Panc1 (cell line): ENCODE measurements around the gene PDE3B. TPM values are rescaled to one million over a fixed set of nuclear protein-coding genes. Genes with fewer than 3 reads are reported as not detected.
"Not testable (repeated sequence)": the region's sequence is repeated elsewhere in the genome, so short reads cannot be mapped to it uniquely, and the experiment has no call there.

Source experiments
- ATAC-seq: fragments of 200-7000 bp; cut with Tn5 transposase; 2 replicates; pipeline ENCODE4 v1.9.1; 2020; ENCODE audit warnings: mild to moderate bottlenecking, moderate library complexity
- BruUV-seq: library from RNA; stranded (reverse); fragments of 400-500 nt; replicated peaks from 2 replicates; lab custom pipeline; 2021; lab: Mats Ljungman, UMichigan
- CTCF ChIA-PET: fragments of 300-600 bp; sonication (Branson Sonifier 250); formaldehyde crosslinking; loops from one replicate; lab custom pipeline; 2022; ENCODE audit warnings: antibody characterized with exemption; lab: Charles Lee
- POLR2A ChIA-PET: fragments of 300-600 bp; sonication (Branson Sonifier 250); formaldehyde crosslinking; loops from one replicate; lab custom pipeline; 2022; ENCODE audit warnings: antibody characterized with exemption; lab: Charles Lee
- DNase-seq: peaks from one replicate; pipeline ENCODE4 v3.0.0-alpha.2; 2010; ENCODE audit warnings: low read depth, low spot score
- H3K27ac ChIP-seq: 2 replicates; pipeline ENCODE4 v1.5.1; 2011; ENCODE audit warnings: mild to moderate bottlenecking, low read length, inconsistent platforms
- H3K27me3 ChIP-seq: fragments of 200-500 bp; sonication (Bioruptor generic); 2 replicates; pipeline ENCODE4 v1.6.0; 2014; ENCODE audit warnings: low read length, inconsistent platforms; ENCODE audit not compliant: control insufficient read depth, insufficient read depth
- H3K36me3 ChIP-seq: fragments of 200-500 bp; sonication (Bioruptor generic); 2 replicates; pipeline ENCODE4 v1.5.1; 2014; ENCODE audit warnings: inconsistent platforms, mild to moderate bottlenecking, low read length, moderate library complexity; ENCODE audit not compliant: control insufficient read depth, insufficient read depth
- H3K4me1 ChIP-seq: 2 replicates; pipeline ENCODE4 v1.5.1; 2011; ENCODE audit warnings: inconsistent platforms, mild to moderate bottlenecking, low read length, moderate library complexity; ENCODE audit not compliant: control insufficient read depth, insufficient read depth
- H3K4me3 ChIP-seq, 2 experiments: 2 replicates each; pipeline ENCODE4 v1.5.1; 2011 to 2012; ENCODE audit warnings: low read depth in 2 of 2, low read length in 2 of 2, mild to moderate bottlenecking in 2 of 2, inconsistent platforms in 1 of 2, moderate library complexity in 1 of 2
- H3K9me3 ChIP-seq: fragments of 200-500 bp; sonication (Bioruptor generic); 2 replicates; pipeline ENCODE4 v1.5.1; 2014; ENCODE audit warnings: low read depth, mild to moderate bottlenecking, inconsistent platforms, low read length, moderate library complexity; ENCODE audit not compliant: control insufficient read depth, insufficient read depth
- POLR2AphosphoS5 ChIP-seq: IDR thresholded peaks from 2 replicates; pipeline ENCODE4 v1.6.1; 2012; ENCODE audit warnings: mild to moderate bottlenecking, low read depth, low read length, moderate library complexity
- SIN3A ChIP-seq: IDR thresholded peaks from 2 replicates; pipeline ENCODE4 v1.6.1; 2012; ENCODE audit warnings: low read depth, mild to moderate bottlenecking, low read length, moderate library complexity, borderline replicate concordance; ENCODE audit not compliant: insufficient read depth
- TCF7L2 ChIP-seq: IDR thresholded peaks from 2 replicates; pipeline ENCODE4 v1.6.1; 2011; ENCODE audit warnings: mild to moderate bottlenecking, low read depth, low read length, inconsistent platforms
- in situ Hi-C: cut with HindIII; loops from 2 replicates; pipeline ENCODE4 v1.10.0; 2016; ENCODE audit warnings: low sequenced_read_pairs, low pct_unique_long_range_greater_than_20kb
- intact Hi-C: fragments of 100-400 bp; cut with micrococcal nuclease; formaldehyde crosslinking; loops from one replicate; pipeline ENCODE4 v1.10.0; 2022; ENCODE audit not compliant: unreplicated experiment
- total RNA-seq: library from RNA; stranded (reverse); gene quantifications from one replicate; pipeline ENCODE4 v1.2.1, GENCODE V29; 2021; ENCODE audit not compliant: unreplicated experiment
- TF ChIP-seq, protein P1 (sequence below), 2 experiments: IDR thresholded peaks; 2 replicates each; pipeline ENCODE4 v1.6.1; 2011 to 2012; ENCODE audit warnings: low read depth in 2 of 2, control low read depth in 1 of 2, low read length in 1 of 2, mild to moderate bottlenecking in 1 of 2, moderate library complexity in 1 of 2; ENCODE audit not compliant: insufficient read depth in 1 of 2
- TF ChIP-seq, protein P2 (sequence below): fragments of 450-650 bp; IDR thresholded peaks from 2 replicates; pipeline ENCODE4 v1.5.1; 2017; ENCODE audit warnings: mild to moderate bottlenecking

The PDE3B gene
- total RNA-seq, 1 experiment from 2014 or later, result 33.0 TPM

DNA sequence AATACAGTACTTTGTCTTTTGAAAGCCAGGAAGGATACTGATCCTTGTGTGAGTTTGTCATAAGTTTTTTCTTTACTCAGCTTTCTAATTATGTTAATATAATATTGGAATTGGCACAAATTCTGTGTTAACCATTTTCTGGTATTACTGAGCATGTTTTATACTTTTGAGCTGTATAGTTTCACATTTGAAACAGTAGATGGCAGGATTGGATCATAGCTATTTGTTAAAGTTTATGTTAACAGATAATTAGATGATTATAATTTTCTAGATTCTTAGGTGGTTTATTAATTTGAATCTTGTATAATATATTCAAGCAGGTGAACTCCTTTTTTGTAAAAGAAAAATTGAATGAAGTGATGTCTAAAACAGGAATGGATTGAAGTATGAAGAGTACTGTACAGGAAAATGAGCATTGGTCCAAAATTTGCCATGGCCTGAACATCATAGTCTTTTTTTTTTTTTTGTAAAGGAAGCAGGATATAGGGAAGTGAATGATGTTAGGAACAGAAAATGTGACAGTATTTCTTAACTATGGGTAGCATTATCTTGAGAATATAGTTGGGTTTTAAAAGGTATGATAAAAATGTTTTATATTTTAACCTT, 146.4 kb downstream of the PDE3B start:
- CTCF ChIA-PET, result interaction anchor here (0.5 to 1.9 kb wide), 7 partner anchors 10 to 285 kb away, joined by 3 to 35 read pairs (median 5); partner anchors contain the start of gene CYP2R1

DNA sequence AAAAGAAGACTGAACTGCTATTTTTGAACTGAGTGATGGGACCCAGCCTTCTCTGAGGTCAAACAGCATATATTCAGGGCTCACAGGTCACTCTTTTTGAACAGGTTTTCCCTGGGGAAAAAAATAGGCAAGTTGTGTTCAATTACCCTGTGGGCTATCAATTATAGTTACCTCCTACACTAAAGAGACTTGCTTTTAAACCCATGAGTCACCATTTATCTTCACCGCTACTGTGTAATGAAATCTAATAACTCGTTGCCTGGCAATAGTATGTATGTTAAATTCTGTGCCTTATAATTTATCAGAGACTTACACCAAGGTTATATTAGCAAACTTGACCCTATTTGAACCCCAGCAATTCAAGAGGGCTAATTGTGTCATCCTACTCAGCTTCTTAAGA, 149.9 kb downstream of the PDE3B start:
- ChIA-PET CTCF (no interaction called here), POLR2A (no interaction called here)
- Histone ChIP-seq H3K4me3 (no peak overlapping the region), H3K9me3 (no peaks in the 10 kb centered on the region), H3K27me3 (no peaks in the 10 kb centered on the region), H3K27ac (no peak overlapping the region), H3K36me3 (no peaks in the 10 kb centered on the region; the same call in 1 of the 2 replicates), H3K4me1 (no peaks in the 10 kb centered on the region)
- no peak for ATAC-seq
- no TSS peak for BruUV-seq
- no peak for DNase-seq
- intact Hi-C loops, result loop anchor here (10.0 kb wide), 1 partner anchor 281 kb away; the partner anchor contains the start of gene CALCB
- TF ChIP-seq, protein P1, sequence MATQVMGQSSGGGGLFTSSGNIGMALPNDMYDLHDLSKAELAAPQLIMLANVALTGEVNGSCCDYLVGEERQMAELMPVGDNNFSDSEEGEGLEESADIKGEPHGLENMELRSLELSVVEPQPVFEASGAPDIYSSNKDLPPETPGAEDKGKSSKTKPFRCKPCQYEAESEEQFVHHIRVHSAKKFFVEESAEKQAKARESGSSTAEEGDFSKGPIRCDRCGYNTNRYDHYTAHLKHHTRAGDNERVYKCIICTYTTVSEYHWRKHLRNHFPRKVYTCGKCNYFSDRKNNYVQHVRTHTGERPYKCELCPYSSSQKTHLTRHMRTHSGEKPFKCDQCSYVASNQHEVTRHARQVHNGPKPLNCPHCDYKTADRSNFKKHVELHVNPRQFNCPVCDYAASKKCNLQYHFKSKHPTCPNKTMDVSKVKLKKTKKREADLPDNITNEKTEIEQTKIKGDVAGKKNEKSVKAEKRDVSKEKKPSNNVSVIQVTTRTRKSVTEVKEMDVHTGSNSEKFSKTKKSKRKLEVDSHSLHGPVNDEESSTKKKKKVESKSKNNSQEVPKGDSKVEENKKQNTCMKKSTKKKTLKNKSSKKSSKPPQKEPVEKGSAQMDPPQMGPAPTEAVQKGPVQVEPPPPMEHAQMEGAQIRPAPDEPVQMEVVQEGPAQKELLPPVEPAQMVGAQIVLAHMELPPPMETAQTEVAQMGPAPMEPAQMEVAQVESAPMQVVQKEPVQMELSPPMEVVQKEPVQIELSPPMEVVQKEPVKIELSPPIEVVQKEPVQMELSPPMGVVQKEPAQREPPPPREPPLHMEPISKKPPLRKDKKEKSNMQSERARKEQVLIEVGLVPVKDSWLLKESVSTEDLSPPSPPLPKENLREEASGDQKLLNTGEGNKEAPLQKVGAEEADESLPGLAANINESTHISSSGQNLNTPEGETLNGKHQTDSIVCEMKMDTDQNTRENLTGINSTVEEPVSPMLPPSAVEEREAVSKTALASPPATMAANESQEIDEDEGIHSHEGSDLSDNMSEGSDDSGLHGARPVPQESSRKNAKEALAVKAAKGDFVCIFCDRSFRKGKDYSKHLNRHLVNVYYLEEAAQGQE (IDR thresholded peaks at IDR 0.05; ENCODE audit: insufficient read depth in 1 of 2, low read depth in 2 of 2, low read length in 1 of 2), result no peak
- TF ChIP-seq TCF7L2 (no peak), SIN3A (no peak), POLR2AphosphoS5 (no peak)
- TF ChIP-seq, protein P2, sequence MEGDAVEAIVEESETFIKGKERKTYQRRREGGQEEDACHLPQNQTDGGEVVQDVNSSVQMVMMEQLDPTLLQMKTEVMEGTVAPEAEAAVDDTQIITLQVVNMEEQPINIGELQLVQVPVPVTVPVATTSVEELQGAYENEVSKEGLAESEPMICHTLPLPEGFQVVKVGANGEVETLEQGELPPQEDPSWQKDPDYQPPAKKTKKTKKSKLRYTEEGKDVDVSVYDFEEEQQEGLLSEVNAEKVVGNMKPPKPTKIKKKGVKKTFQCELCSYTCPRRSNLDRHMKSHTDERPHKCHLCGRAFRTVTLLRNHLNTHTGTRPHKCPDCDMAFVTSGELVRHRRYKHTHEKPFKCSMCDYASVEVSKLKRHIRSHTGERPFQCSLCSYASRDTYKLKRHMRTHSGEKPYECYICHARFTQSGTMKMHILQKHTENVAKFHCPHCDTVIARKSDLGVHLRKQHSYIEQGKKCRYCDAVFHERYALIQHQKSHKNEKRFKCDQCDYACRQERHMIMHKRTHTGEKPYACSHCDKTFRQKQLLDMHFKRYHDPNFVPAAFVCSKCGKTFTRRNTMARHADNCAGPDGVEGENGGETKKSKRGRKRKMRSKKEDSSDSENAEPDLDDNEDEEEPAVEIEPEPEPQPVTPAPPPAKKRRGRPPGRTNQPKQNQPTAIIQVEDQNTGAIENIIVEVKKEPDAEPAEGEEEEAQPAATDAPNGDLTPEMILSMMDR, result no peak
- in situ Hi-C loops, result no loop called here

More for the DNA sequence above, 146.4 kb downstream of the PDE3B start:
- TF ChIP-seq TCF7L2, result no peak
- TF ChIP-seq, protein P2, result peak; percentile 48; the same call in 1 of the 2 replicates
- TF ChIP-seq, protein P1 (IDR thresholded peaks at IDR 0.05; ENCODE audit: insufficient read depth in 1 of 2, low read depth in 2 of 2, low read length in 1 of 2), result no peak
- POLR2A ChIA-PET, result no interaction called here
- Histone ChIP-seq H3K27me3 (no peaks in the 10 kb centered on the region), H3K4me3 (no peak overlapping the region), H3K4me1 (no peaks in the 10 kb centered on the region), H3K27ac (no peak overlapping the region), H3K9me3 (no peaks in the 10 kb centered on the region), H3K36me3 (peaks cover 2% of the 10 kb centered on the region; the same call in 1 of the 2 replicates)
- in situ Hi-C loops (no loop called here), intact Hi-C loops (loop anchor here (1.0 to 10.0 kb wide), 2 partner anchors 115 to 285 kb away; partner anchors contain the start of gene CALCB)
- no TSS peak for BruUV-seq
- ATAC-seq (no peak), DNase-seq (no peak)

DNA sequence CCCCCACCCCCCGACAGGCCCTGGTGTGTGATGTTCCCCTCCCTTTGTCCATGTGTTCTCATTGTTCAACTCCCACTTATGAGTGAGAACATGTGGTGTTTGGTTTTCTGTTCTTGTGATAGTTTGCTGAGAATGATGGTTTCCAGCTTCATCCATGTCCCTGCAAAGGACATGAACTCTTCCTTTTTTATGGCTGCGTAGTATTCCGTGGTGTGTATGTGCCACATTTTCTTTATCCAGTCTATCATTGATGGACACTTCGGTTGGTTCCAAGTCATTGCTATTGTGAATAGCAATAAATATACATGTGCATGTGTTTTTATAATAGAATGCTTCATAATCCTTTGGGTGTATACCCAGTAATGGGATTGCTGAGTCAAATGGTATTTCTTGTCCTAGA, 152.4 kb downstream of the PDE3B start:
- H3K9me3 ChIP-seq, POLR2A ChIA-PET, CTCF ChIA-PET, BruUV-seq, H3K4me3 ChIP-seq, ATAC-seq, DNase-seq, H3K4me1 ChIP-seq, H3K27ac ChIP-seq, H3K27me3 ChIP-seq, H3K36me3 ChIP-seq, in situ Hi-C loops: not testable (repeated sequence)
- intact Hi-C loops, result loop anchor here (10.0 kb wide), 1 partner anchor 279 kb away; the partner anchor contains the start of gene CALCB
